Trophoblast cell (in vitro differentiated cells and primary cell): Measurements from ENCODE around the gene RFX2.

ENCODE experiments used
- DNase-seq, 2 donors: peaks; one replicate each; pipeline ENCODE4 v3.0.0-alpha.2; 2016
- H2AFZ ChIP-seq: 2 replicates; pipeline ENCODE4 v1.6.1; 2013; ENCODE audit warnings: low read length, moderate library complexity, mild to moderate bottlenecking; ENCODE audit not compliant: insufficient read depth, poor library complexity
- H2AK5ac ChIP-seq: 2 replicates; pipeline ENCODE4 v1.6.1; 2013; ENCODE audit warnings: mild to moderate bottlenecking, low read length
- H2BK120ac ChIP-seq: 2 replicates; pipeline ENCODE4 v1.6.1; 2013; ENCODE audit warnings: low read length, mild to moderate bottlenecking, moderate library complexity; ENCODE audit not compliant: insufficient read depth, poor library complexity
- H2BK12ac ChIP-seq: 2 replicates; pipeline ENCODE4 v1.6.1; 2013; ENCODE audit warnings: mild to moderate bottlenecking, low read length, moderate library complexity
- H2BK5ac ChIP-seq: 2 replicates; pipeline ENCODE4 v1.6.1; 2013; ENCODE audit warnings: low read length, low read depth, moderate library complexity, mild to moderate bottlenecking; ENCODE audit not compliant: poor library complexity
- H3K14ac ChIP-seq: 2 replicates; pipeline ENCODE4 v1.6.1; 2013; ENCODE audit warnings: mild to moderate bottlenecking, low read length
- H3K18ac ChIP-seq: 2 replicates; pipeline ENCODE4 v1.6.1; 2013; ENCODE audit warnings: mild to moderate bottlenecking, low read length
- H3K23ac ChIP-seq: 2 replicates; pipeline ENCODE4 v1.6.1; 2013; ENCODE audit warnings: low read length
- H3K27ac ChIP-seq: 2 replicates; pipeline ENCODE4 v1.5.1; 2013; ENCODE audit warnings: low read depth, mild to moderate bottlenecking, inconsistent platforms, low read length, moderate library complexity
- H3K27me3 ChIP-seq: 2 replicates; pipeline ENCODE4 v1.6.1; 2013; ENCODE audit warnings: inconsistent platforms, mild to moderate bottlenecking, low read length, moderate library complexity; ENCODE audit not compliant: insufficient read depth
- H3K36me3 ChIP-seq, 2 experiments: 1 replicate in 1 of 2; 2 replicates in 1 of 2; pipeline ENCODE4 v1.6.1; 2013; ENCODE audit warnings: low read length in 2 of 2, mild to moderate bottlenecking in 2 of 2, moderate library complexity in 1 of 2; ENCODE audit not compliant: insufficient read depth in 2 of 2, control insufficient read depth in 1 of 2
- H3K4ac ChIP-seq: 2 replicates; pipeline ENCODE4 v1.6.1; 2013; ENCODE audit warnings: low read depth, mild to moderate bottlenecking, low read length, moderate library complexity
- H3K4me1 ChIP-seq, 2 experiments: 1 replicate in 1 of 2; 2 replicates in 1 of 2; pipeline ENCODE4 v1.6.1; 2013; ENCODE audit warnings: low read length in 2 of 2, mild to moderate bottlenecking in 2 of 2, moderate library complexity in 1 of 2; ENCODE audit not compliant: insufficient read depth in 2 of 2, control insufficient read depth in 1 of 2
- H3K4me2 ChIP-seq: 2 replicates; pipeline ENCODE4 v1.6.1; 2013; ENCODE audit warnings: inconsistent platforms, mild to moderate bottlenecking, low read length, moderate library complexity
- H3K4me3 ChIP-seq: 2 replicates; pipeline ENCODE4 v1.5.1; 2013; ENCODE audit warnings: mild to moderate bottlenecking, low read depth, low read length, inconsistent platforms
- H3K79me1 ChIP-seq: one replicate; pipeline ENCODE4 v1.6.1; 2013; ENCODE audit warnings: low read length
- H3K79me2 ChIP-seq: 2 replicates; pipeline ENCODE4 v1.6.1; 2013; ENCODE audit warnings: low read length, mild to moderate bottlenecking; ENCODE audit not compliant: control insufficient read depth, insufficient read depth, poor library complexity
- H3K9ac ChIP-seq: 2 replicates; pipeline ENCODE4 v1.6.1; 2013; ENCODE audit warnings: mild to moderate bottlenecking, low read length
- H3K9me3 ChIP-seq: 2 replicates; pipeline ENCODE4 v1.6.1; 2013; ENCODE audit warnings: low read depth, mild to moderate bottlenecking, control low read depth, inconsistent platforms, low read length; ENCODE audit not compliant: insufficient read depth
- H4K12ac ChIP-seq: 2 replicates; pipeline ENCODE4 v1.6.1; 2013; ENCODE audit warnings: low read depth, mild to moderate bottlenecking, low read length, moderate library complexity
- H4K8ac ChIP-seq: 2 replicates; pipeline ENCODE4 v1.6.1; 2013; ENCODE audit warnings: low read depth, mild to moderate bottlenecking, low read length, moderate library complexity
- H4K91ac ChIP-seq: one replicate; pipeline ENCODE4 v1.6.1; 2013; ENCODE audit warnings: low read depth, mild to moderate bottlenecking, low read length, moderate library complexity
- WGBS: extraction: QIAGEN DNeasy Blood & Tissue Kit; methylation state at CpG from one replicate; pipeline ENCODE4 v1.1.7; 2013; ENCODE audit warnings: missing lambda C conversion rate; ENCODE audit not compliant: insufficient read length, insufficient coverage; ENCODE audit errors: extremely low coverage; 5-methylcytosine and 5-hydroxymethylcytosine counted together

RFX2 gene

GRCh38 chr19:5978606-5979552 lies 131.4 kb downstream of the RFX2 start:
- Histone ChIP-seq H3K4me3 (peak overlapping the region; percentile 76), H3K4me2 (peak overlapping the region; percentile 87), H4K12ac (peak overlapping the region; percentile 86), H3K4me1 (peaks cover 6 to 18% of the 10 kb centered on the region in 2 experiments), H2BK5ac (peak overlapping the region; percentile 51), H3K79me2 (peaks cover 20% of the 10 kb centered on the region), H3K27ac (peak overlapping the region; percentile 75), H4K8ac (peak overlapping the region; percentile 94), H3K27me3 (no peaks in the 10 kb centered on the region), H3K9ac (peak overlapping the region; percentile 88), H4K91ac (peak overlapping the region; percentile 91), H2BK12ac (no peak overlapping the region), H3K18ac (peak overlapping the region; percentile 87), H3K14ac (peak overlapping the region; percentile 87), H2AFZ (peak overlapping the region; percentile 78), H3K79me1 (peaks cover 6% of the 10 kb centered on the region), H2AK5ac (peak overlapping the region; percentile 45), H3K36me3 (peaks cover 2 to 3% of the 10 kb centered on the region in 2 experiments), H2BK120ac (peak overlapping the region; percentile 78), H3K23ac (no peak overlapping the region), H3K4ac (peak overlapping the region; percentile 31), H3K9me3 (peaks cover 2% of the 10 kb centered on the region)
- DNase-seq: peak in 1 of 2 donors; percentile 60
- WGBS: no CpG with 5 or more reads among the region's 33 CpGs

- peak within 1 kb of the TSS; percentile 45 for H2AK5ac ChIP-seq
- peak within 1 kb of the TSS; percentile 78 for H2AFZ ChIP-seq
- peaks cover 2% of the 10 kb centered on the region for H3K9me3 ChIP-seq
- peak; percentile 100 for DNase-seq
- H3K4ac ChIP-seq: peak within 1 kb of the TSS; percentile 96
- H3K14ac ChIP-seq: peak within 1 kb of the TSS; percentile 87
- peak within 1 kb of the TSS; percentile 86 for H4K12ac ChIP-seq
- peak within 1 kb of the TSS; percentile 91 for H4K91ac ChIP-seq
- no CpG with 5 or more reads among the region's 88 CpGs for WGBS
- H3K23ac ChIP-seq: no peak within 1 kb of the TSS
- no peaks in the 10 kb centered on the region for H3K27me3 ChIP-seq
- H3K4me2 ChIP-seq: peak within 1 kb of the TSS; percentile 96
- H2BK5ac ChIP-seq: peak within 1 kb of the TSS; percentile 68
- H2BK12ac ChIP-seq: no peak within 1 kb of the TSS
- H3K27ac ChIP-seq: peak within 1 kb of the TSS; percentile 82
- peaks cover 6% of the 10 kb centered on the region for H3K79me1 ChIP-seq
- peak within 1 kb of the TSS; percentile 99 for H3K9ac ChIP-seq
- H3K4me3 ChIP-seq: peak within 1 kb of the TSS; percentile 99
- peaks cover 7 to 8% of the 10 kb centered on the region in 2 experiments for H3K36me3 ChIP-seq
- peaks cover 8 to 19% of the 10 kb centered on the region in 2 experiments for H3K4me1 ChIP-seq
- peak within 1 kb of the TSS; percentile 87 for H3K18ac ChIP-seq
- H2BK120ac ChIP-seq: peak within 1 kb of the TSS; percentile 78
- peaks cover 25% of the 10 kb centered on the region for H3K79me2 ChIP-seq
- peak within 1 kb of the TSS; percentile 95 for H4K8ac ChIP-seq
These were observed 132.3 kb downstream of the RFX2 start, which contains the start of gene RANBP3 for GRCh38 chr19:5977785-5978605. TSS of gene RANBP3 (minus strand) at chr19:5978140. CDS start at chr19:5978082, 58 bp downstream.

GRCh38 chr19:5977222-5977784 lies 133.0 kb downstream of the RFX2 start:
- H4K8ac ChIP-seq: peak overlapping the region; percentile 95
- peak overlapping the region; percentile 86 for H3K18ac ChIP-seq
- H3K27ac ChIP-seq: peak overlapping the region; percentile 82
- peaks cover 29% of the 10 kb centered on the region for H3K79me2 ChIP-seq
- H3K4me3 ChIP-seq: peak overlapping the region; percentile 99
- H3K27me3 ChIP-seq: no peaks in the 10 kb centered on the region
- peaks cover 6% of the 10 kb centered on the region for H3K79me1 ChIP-seq
- peak overlapping the region; percentile 99 for H3K9ac ChIP-seq
- no CpG with 5 or more reads among the region's 43 CpGs for WGBS
- peaks cover 7 to 10% of the 10 kb centered on the region in 2 experiments for H3K36me3 ChIP-seq
- H2BK5ac ChIP-seq: peak overlapping the region; percentile 68
- peak overlapping the region; percentile 70 for H2BK120ac ChIP-seq
- H3K9me3 ChIP-seq: peaks cover 2% of the 10 kb centered on the region
- DNase-seq: no peak
- peak overlapping the region; percentile 76 for H4K91ac ChIP-seq
- H4K12ac ChIP-seq: peak overlapping the region; percentile 81
- H3K23ac ChIP-seq: no peak overlapping the region
- H3K14ac ChIP-seq: peak overlapping the region; percentile 83
- peak overlapping the region; percentile 28 for H2AK5ac ChIP-seq
- H3K4ac ChIP-seq: peak overlapping the region; percentile 96
- H3K4me1 ChIP-seq: peaks cover 8 to 19% of the 10 kb centered on the region in 2 experiments
- peak overlapping the region; percentile 77 for H2AFZ ChIP-seq
- H3K4me2 ChIP-seq: peak overlapping the region; percentile 96
- H2BK12ac ChIP-seq: no peak overlapping the region

- Histone ChIP-seq H3K4me1 (peaks cover 8 to 19% of the 10 kb centered on the region in 2 experiments), H3K79me2 (peaks cover 33% of the 10 kb centered on the region), H3K79me1 (peaks cover 6% of the 10 kb centered on the region), H4K8ac (no peak overlapping the region), H3K36me3 (peaks cover 11 to 13% of the 10 kb centered on the region in 2 experiments), H4K12ac (no peak overlapping the region), H2AK5ac (no peak overlapping the region), H3K9me3 (no peaks in the 10 kb centered on the region), H4K91ac (no peak overlapping the region), H3K18ac (no peak overlapping the region), H3K27ac (no peak overlapping the region), H3K4ac (peak overlapping the region; percentile 96), H3K4me3 (peak overlapping the region; percentile 99), H3K4me2 (peak overlapping the region; percentile 96), H2BK120ac (no peak overlapping the region), H3K23ac (no peak overlapping the region), H3K27me3 (no peaks in the 10 kb centered on the region), H2BK5ac (no peak overlapping the region), H2AFZ (peak overlapping the region; percentile 37), H3K9ac (peak overlapping the region; percentile 55), H2BK12ac (no peak overlapping the region), H3K14ac (no peak overlapping the region)
- no CpG with 5 or more reads among the region's 8 CpGs for WGBS
- DNase-seq: no peak
These were observed 133.5 kb downstream of the RFX2 start for GRCh38 chr19:5976768-5977167.
